CD4-positive, alpha-beta T cell treated with Interleukin-10 for 1 hour (primary cell): Measurements from ENCODE around the gene PLCH2.
A peak's percentile ranks its signal among the peaks of the same experiment; 100 is the strongest.

ENCODE experiments used
- DNase-seq: peaks from one replicate; pipeline ENCODE4 v3.0.0-alpha.2; 2020

PLCH2 gene

DNA sequence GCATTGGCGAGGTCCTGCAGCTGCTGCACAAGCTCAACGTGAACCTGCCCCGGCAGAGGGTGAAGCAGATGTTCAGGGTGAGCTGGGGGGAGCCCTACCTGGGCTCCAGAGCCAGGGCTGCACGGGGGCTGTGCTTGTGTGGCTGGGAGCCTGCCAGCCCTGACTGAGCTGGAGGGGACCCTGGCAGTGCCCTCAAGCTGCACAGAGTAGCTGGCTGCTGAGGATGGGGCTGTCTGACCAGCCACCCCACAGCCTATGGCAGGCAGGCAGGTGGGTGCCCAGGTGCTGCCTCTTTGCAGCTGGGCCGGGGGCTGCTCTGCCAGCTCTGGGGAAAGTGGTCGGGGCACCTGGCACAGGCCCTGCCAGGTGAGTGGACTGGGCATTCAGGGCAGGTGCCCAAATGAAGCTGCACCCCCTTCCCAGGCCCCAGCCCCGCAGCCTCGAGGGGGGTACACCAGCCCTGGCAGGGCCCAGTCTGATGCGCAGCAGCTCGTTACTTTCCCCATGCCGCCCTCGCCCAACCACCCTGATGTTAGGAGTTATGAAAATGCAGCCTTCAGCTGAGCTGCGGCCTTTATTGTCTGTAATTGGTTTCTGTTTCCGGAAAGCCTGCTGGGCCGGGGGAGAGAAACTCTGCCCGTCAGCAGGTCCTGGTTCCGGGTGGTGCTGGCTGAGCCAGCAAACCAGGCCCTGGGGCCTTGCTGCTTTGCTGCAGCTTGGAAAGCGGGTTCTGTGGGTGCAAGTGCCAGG lies 4.3 kb downstream of the PLCH2 start:
- DNase-seq: no peak

DNA sequence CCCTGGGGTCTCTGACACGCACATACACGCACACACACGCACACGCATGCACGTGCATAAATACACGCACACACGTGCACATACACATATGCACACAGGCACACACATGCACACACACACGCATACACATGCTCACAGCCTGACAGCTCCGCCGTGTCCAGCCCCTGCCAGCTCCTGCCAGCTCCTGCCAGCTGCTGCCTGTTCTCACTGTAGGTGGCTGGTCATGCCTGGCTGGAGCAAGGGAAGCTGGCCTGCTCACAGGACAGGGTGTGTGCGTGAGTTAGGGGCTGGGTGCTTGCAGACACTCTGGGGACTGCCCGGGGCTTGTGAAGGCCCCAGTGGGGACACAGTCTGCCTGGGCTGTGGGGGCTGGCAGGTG lies 4.9 kb downstream of the PLCH2 start:
- no peak for DNase-seq

DNA sequence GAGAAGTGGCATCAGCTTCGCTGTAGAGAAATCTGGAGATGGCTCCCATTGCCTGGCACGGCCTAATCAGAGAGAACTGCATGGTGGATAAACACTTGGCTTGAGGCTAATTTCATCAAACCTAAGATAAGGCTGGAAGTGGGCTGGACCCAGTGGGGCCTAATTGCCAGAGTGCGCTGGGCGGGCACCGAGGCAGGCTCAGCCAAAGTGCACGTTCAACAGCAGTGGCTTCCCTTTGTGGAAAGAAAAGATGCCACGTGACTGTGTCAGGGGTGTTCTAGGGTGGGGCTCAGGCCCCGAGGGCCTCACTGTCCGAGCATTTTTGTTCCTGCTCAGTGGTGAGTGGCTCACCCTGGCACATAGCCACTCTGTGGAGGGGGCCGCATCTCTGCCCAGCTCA lies 5.8 kb downstream of the PLCH2 start:
- DNase-seq: no peak

DNA sequence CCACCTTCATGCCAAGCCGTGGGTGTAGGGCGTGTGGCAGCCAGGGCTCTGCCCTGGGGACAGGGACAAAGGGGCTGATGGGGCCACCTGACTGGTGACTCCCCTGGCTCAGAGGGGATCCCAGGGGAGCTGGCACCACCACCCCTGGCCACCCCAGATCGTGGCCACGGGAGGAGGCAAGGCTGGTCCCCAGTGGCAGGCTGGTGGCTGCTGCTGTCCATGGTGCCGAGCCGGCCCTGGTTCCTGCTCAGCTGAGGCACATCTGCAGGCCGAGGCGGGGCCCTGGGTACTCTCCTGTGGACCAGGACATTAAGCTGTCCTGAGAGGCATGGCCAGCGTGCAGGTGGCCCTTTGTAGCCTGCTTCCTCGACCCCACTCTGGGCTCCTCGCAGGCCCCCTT lies 6.5 kb downstream of the PLCH2 start:
- DNase-seq: no peak

DNA sequence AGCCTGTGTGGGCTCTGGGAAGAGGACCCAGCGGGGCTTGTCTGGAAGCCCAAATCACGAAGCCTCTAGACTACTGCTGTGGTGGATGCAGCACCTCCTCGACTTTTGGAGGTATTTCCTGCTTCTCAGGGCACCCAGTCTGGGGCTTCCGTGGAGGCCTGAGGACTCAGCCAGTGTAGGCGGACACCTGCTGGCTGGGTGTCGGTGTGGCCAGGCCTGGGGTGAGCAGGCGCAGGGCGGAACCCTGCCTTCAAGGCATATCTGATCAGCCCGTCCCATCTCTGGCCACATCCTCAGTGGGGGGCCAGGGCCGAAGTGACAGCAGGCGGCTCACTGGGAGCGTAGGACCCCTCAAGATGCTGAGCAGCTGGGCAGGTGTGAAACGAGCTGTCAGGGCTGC lies 6.9 kb downstream of the PLCH2 start:
- DNase-seq: no peak

DNA sequence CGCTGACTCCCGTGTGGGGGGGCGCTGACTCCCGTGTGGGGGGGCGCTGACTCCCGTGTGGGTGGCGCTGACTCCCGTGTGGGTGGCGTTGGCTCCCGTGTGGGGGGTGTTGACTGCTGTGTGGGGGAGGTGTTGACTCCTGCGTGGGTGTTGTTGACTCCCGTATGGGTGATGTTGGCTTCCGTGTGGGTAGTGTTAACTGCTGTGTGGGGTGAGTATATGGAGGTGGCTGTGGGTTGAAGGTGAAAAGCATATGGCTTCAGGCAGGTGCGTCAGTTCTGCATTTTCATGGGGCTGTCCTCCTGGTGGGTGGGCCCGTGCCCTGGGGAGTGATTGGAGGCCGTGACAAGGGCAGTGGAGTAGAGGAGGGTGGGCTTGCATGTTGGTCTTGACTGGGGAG lies 7.9 kb downstream of the PLCH2 start:
- DNase-seq: no peak

DNA sequence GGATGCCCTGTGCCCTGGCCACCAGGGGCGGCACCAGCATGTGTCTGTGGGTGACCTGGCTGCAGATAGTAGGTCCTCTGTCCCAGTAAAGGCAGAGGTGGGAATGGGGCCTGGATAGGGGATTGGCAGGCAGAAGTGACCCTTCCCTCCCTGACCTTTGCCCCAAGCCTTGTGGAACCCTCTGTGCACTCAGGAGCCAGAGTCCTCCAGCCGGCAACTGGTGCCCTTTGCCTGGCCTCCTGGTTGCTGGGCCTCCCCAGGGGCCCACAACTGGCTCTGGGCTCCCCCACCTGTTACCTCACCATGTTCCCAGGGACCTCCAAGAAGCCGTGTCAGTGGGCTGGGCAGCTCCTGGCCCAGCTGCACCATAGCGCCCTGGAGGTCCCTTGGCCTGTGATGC lies 10.0 kb downstream of the PLCH2 start:
- DNase-seq: no peak

DNA sequence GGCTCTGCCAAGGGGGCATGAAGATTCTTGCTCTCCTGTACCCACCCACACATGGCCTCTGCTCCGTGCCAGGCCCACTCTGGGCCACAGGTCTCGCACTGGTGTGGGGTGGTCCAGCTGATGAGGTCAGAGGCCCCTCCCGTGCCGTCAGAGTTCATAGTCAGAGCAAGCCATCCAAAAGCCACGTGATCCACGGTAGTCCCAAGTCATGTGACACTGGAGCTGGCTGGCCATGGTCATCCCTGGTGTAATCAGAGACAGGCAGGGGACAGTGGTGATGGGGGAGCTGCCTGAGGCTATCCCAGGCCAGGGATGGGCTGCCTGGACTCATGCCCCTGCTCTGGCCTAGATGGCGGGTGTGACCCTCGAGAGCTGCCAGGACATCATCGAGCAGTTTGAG lies 10.5 kb downstream of the PLCH2 start:
- DNase-seq: no peak

DNA sequence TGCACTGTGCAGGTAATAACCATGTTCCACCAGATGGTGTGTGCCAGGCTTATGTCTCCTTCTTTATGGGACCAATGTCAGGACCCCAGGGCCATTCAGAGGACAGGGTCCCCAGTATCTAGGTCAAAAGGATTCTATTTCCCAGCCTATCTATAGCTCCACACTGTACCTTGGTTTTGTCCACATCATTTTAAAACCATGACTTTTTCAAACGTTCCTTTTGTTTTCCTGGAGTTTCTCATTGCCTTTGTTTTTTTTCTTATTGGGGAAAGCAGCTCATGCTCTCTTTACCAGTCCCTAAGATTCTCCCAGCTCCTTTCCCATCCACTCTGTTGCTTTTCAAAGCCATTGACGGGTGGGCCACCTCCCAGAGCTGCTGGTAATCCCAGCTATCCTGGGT lies 12.6 kb downstream of the PLCH2 start:
- no peak for DNase-seq

DNA sequence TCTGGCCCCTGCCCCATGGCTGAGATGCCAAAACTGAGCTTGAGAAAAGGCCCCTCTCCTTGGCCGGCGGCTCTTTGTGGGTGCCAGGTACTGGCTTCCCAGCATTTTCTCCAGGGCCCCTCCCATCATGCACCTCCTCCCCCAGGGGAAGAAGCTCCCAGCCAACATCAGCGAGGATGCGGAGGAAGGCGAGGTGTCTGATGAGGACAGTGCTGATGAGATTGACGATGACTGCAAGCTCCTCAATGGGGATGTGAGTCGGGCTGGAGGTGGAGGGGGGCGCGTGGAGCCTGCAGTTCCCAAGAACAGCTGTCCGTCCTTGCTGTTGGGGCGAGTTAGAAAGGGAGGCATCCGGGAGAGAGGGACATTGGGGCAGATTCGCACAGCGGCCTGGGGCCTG lies 13.5 kb downstream of the PLCH2 start:
- DNase-seq: no peak

DNA sequence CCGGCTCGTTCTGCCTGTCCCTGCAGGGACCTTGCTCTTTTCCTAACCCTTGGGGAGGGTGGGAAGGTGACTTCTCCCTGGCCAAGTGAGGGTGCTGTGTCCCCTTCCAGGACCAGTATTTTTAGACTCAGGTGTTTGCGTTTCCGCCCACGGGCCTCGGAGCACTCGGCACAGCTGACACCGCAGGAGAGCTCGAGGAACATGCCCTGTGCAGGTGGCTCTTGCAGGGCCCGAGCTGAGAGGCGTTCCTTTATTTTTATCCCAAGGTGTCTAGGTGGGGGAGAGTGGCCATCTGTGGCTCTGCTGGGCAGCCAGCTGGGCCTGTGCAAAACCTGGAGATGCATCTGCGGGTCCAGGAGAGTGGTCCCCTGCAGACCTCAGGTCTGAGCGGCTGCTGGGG lies 16.0 kb downstream of the PLCH2 start:
- no peak for DNase-seq

DNA sequence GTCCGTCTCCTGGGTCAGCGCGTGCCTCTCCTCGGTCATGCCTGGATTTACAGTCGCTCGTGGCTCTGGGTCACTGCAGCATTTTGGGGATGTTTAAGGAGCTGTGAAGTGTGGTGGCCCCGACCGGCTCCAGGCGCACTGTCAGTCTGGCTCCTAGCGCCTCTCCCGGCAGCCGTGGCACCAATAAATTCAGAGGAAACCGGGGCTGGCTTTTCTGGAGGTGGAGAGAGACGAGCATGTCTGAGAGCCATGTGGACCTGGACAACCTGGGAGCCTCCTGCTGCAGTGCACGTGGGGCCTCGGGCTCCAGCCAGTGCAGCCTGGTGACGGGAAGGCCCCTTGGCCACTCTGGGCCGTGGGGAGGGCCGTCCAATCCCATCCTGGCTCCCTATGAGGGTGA lies 17.1 kb downstream of the PLCH2 start:
- no peak for DNase-seq

DNA sequence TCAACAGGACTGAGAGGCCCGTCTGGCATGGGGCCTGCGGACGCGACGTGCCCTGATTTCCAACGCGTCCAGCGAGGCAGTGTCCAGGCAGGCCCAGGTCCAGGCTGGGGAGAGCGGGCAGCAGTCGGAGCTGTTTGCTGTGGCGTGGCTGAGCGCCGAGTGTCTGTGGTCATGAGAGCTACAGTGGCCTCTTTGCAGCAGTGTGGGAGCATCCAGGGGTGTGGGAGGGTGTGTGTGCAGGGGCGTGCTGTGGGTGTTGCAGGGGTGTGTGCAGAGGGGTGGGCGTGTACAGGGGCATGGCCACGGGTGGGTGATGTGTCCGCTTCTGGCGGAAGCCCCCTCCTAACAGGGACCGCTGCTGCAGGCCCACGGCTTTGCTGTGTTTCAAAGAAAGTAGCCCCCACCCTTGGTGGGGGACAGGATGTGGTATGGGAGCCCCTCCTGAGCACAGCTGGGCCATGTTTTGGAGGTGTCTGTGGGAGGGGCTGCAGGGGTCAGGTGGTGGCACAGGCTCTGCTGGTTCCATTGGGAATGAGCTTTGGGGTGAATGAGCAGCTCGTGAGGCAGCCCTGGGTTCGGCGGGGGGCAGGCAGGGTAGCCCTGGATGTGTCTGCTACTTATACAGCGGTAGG lies 17.7 kb downstream of the PLCH2 start:
- peak; percentile 25 for DNase-seq

DNA sequence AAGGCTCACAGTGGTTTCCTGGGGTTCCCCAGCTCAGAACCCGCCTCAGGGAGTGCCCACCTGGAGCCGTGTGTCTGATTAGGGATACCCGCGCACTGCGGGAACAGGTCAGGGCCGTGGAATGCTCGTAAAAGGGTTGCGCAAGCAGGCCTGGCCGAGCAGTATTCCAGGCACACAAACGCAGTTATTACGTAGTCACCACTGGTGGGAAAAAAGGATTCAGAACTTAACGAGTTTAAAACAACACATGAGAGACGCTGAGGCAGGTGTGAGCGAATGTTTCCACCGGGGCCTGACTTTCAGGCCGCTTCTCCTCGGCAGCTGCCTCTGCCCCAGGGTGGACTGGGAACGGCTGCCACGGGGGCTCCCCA lies 18.2 kb downstream of the PLCH2 start:
- no peak for DNase-seq

DNA sequence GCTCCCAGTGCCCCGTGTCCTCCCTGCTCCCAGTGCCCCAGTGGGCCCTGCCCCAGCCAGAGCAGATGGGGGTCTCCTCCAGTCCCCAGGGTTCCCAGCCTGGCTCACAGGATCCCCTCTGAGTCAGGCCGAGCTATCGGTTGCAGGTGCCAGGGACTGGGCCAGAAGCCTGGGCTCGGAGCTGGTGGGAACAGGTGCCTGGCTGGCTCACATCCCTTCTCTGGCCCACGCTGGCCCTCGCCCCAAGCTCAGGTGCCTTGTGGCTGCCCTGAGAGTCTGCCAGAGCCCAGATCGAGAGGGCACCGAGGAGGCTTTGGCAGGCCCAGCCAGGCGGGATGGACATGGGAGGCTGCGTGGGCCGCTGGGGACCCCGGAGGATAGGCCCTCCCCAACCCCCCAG lies 18.9 kb downstream of the PLCH2 start:
- no peak for DNase-seq

DNA sequence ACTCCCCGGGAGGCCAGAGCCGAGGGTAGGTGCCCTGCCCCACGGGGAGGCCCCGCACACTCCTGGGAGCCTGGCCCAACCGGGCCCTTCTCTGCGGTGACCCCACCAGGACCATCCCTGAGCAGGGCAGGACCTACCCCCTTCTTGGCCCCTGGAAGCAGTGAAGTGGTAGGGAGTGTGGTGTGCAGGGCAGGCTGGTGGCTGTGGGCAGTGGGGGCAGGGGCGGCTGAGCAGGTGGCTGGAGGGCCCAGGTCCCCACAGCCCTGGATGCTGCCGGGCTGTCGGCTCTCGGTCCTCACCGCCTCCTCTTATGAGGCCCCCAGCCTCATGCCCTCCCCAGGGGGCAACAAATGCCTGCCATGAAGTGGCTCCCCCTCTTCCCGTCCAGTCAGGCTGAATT lies 19.5 kb downstream of the PLCH2 start:
- no peak for DNase-seq

DNA sequence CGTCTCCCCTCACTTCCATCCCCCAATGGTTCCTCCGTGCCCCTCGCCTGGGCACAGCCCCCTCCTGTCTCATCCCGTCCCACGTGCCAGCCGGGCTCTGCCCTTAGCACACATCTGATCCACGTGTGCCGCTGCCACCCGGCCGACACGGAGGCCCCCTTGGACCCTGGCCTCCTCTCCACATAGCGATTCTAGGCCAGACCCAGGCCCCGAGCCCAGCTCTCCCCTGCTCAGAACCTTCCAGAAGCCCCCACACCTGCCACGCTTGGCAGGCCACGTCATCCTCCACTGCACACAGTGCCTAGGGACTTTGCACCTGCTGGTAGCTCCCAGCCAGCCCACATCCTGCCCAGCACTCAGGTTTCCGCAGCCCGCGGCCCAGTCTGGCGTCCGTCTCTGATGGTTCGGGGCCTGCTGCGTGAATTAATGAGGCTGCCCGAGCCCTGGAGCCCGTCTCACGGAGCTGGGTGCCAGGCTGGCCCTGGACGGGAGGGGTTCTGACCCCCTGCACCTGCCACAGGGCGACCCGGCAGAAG lies 20.1 kb downstream of the PLCH2 start:
- DNase-seq: peak; percentile 58

DNA sequence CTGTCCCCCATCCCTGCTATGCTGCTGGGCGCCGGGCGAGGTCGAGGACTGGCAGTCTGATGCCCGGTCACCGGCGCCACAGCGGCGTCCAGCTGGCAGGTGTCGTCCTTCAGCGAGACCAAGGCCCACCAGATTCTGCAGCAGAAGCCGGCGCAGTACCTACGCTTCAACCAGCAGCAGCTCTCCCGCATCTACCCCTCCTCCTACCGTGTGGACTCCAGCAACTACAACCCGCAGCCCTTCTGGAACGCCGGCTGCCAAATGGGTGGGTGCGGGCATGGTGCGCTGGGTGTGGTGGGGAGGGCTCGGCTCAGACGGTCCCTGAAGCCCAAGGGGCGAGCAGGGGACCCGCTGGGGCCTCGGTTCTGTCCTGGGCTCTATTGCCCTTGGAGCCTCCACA lies 20.7 kb downstream of the PLCH2 start:
- no peak for DNase-seq

DNA sequence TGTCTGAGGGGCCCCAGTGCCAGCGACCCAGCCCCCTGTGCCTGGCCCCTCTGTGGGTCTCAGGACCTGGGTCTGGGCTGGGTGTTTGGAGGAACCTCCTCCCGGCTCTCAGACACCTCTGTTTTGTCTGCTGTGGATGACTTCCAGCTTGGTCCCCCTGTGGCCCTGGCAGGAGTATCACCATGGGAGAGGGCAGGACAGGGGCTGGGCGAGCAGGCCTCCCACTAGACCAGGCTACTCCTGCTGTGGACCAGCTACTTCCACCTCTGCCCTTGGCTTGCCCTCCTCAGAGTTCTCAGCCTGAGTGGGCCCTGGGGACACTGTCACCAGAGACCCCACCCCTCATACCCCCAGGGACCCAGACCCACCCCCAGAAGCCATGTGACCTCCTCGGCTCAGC lies 21.8 kb downstream of the PLCH2 start:
- no peak for DNase-seq

DNA sequence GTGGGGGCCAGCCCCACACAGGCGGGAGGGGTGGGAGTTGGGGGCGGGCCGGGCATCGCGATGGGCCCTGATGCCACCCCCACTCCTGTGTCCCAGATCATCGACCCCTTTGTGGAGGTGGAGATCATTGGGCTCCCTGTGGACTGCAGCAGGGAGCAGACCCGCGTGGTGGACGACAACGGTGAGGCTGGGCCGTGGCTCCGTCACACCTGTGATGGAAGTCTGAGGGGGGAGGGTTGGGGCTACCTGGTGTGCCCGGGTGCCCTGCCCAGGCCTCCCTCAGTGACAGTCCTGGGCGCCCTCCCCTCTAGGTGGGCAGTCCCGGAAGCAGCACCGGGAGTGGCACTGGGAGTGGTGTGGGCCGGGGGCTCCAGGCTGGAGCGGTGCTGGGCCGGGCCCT lies 22.6 kb downstream of the PLCH2 start:
- DNase-seq: no peak

DNA sequence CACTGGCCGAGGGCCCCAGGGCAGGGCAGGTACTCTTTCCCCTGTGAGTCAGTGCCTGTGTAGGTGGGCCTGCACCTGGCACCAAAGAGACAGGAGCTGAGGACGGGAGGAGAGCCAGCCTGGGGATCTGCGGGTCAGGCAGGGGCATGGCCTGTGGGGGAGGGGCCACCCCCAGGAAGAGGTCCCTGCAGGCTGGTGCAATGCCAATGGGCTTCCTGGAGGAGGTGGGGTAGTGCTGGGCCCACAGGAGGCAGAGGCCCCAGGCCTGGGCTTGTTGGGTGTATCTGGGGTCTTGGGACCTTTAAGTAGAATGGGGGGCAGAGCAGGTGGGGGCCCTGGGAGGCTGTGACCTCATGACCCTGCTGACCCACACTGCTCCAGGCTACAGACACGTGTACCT lies 23.2 kb downstream of the PLCH2 start:
- DNase-seq: no peak

DNA sequence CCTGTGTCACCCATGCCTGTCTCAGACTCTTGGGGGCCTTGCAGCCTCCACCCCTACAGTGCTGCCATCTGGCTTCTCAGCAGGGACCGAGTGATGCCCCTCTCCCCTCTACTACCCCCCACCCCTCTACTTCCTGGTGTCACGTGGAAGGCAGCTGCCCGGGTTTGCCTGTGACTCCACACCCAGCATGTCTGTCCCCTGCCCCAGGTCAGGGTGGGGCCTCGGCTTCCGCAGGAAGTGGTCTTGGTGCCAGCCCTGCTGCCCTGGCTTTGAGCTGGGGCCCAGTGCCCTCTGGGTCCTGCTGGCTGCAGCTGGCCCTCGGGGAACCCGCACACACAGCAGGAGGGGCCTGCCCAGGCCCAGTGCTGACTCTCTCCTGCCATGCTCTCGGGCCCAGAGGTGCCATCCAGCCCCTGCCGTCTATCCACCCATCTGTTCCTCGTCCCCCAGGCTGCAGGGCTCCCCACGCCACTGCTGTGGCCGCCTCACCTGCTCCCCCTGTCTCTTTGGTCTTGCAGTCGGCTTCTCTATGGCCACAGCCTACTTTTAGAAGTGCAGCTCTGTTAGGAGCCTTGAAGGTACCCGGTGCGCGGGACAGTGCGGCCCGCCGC lies 24.0 kb downstream of the PLCH2 start:
- peak; percentile 37 for DNase-seq

DNA sequence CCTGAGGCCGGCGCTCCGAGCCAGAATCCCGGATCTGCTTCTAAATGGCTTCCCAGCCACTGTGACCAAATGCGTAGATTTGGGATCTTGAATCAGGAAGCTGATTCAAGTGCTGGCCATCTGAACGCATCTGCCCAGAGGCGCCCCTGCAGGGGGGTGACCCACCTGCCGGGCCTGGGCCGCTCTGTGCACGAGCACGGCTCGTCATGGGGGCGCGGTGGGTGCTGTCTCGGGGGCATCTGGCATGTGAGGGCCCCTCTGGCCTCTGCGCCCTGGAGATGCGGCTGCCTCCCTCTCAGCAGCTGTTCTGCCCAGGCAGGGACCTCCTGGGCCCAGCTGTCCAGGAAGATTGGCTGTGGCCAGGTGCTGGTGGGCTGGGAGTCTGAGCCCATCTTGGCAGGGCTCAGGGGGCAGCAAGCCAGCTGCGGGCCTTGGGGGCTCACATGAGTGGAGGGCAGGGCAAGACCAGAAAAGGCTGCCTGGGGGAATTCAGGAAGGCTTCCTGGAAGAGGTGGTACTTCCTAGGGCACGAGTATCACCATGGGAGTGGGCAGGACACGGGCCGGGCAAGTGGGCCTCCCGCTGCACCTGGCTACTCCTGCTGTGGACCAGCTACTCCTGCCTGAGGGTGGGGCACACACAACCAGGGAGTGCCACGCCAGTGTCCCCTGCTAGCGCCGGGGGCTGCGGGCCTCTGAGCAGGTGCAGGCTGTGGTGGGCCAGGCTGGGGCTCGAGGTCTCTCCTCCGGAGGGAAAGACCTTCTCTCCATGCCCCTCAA lies 25.1 kb downstream of the PLCH2 start:
- DNase-seq: no peak

DNA sequence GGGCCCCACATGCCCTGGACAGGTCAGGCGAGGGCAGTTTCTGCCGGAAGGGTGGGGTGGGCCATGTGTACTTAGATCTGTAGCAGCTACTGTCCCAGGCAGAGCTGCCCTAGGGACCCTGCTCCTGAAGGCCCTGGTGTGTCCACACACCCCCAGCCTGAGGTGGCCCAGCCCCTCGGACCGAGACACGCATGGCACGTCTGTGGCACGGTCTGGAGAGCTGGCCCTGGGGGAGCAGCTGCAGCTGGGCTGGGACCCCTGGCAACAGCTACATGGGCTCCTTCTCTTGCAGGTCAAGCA lies 25.7 kb downstream of the PLCH2 start:
- DNase-seq: no peak
